ENCODE measurements around the gene SNUPN. TPM values are rescaled to one million over a fixed set of nuclear protein-coding genes. Genes with fewer than 3 reads are reported as not detected.
"Not testable (repeated sequence)": the region's sequence is repeated elsewhere in the genome, so short reads cannot be mapped to it uniquely, and the experiment has no call there.

Gene SNUPN
- total and polyA plus RNA-seq, 3 donors from 2014 or later: 37.0 to 97.5 (median 44.6) TPM

DNA sequence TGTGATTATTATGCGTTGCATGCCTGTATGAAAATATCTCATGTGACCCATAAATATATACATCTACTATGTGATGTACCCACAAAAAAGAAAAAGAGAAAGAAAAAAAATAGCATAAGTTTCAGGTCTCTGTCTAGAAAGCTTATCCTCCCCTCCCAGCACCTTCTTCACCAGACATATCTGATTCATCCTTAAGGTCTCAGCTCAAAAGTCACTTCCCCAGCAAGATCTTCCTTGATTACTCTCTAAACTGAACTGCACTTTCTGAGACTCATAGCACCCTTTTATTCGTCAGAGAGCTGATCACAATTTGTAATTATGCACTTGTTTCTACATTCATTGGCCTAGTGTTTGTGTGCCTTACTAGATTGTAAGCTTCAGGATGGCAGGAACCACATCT is 35.3 kb downstream of the SNUPN start:
- TF ChIP-seq, protein P1, sequence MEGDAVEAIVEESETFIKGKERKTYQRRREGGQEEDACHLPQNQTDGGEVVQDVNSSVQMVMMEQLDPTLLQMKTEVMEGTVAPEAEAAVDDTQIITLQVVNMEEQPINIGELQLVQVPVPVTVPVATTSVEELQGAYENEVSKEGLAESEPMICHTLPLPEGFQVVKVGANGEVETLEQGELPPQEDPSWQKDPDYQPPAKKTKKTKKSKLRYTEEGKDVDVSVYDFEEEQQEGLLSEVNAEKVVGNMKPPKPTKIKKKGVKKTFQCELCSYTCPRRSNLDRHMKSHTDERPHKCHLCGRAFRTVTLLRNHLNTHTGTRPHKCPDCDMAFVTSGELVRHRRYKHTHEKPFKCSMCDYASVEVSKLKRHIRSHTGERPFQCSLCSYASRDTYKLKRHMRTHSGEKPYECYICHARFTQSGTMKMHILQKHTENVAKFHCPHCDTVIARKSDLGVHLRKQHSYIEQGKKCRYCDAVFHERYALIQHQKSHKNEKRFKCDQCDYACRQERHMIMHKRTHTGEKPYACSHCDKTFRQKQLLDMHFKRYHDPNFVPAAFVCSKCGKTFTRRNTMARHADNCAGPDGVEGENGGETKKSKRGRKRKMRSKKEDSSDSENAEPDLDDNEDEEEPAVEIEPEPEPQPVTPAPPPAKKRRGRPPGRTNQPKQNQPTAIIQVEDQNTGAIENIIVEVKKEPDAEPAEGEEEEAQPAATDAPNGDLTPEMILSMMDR (IDR thresholded peaks at IDR 0.05): no peak
- TF ChIP-seq POLR2A (IDR thresholded peaks at IDR 0.05): no peak
- H3K27me3 ChIP-seq: no peaks in the 10 kb centered on the region
- DNase-seq: no peak
- intact Hi-C loops (cut with DNase I; ENCODE audit: low total_unique reads): no loop called here
- 85 to 92% methylated on average over 2 of the region's 2 CpGs for WGBS, 2 donors
- no peak overlapping the region for H3K4me3 ChIP-seq
- no peaks in the 10 kb centered on the region for H3K36me3 ChIP-seq (ENCODE audit: low read depth, missing control alignments)
- H3K9me3 ChIP-seq: no peaks in the 10 kb centered on the region
- H3K27ac ChIP-seq: no peak overlapping the region
- H3K4me1 ChIP-seq: peaks cover 7% of the 10 kb centered on the region

- 93 to 95% methylated on average over 5 of the region's 5 CpGs for WGBS, 2 donors
- Histone ChIP-seq H3K36me3 (ENCODE audit: low read depth, missing control alignments) (no peaks in the 10 kb centered on the region), H3K27me3 (no peaks in the 10 kb centered on the region), H3K9me3 (no peaks in the 10 kb centered on the region), H3K4me3 (no peak overlapping the region), H3K27ac (no peak overlapping the region), H3K4me1 (peaks cover 7% of the 10 kb centered on the region)
- intact Hi-C loops (cut with DNase I; ENCODE audit: low total_unique reads): no loop called here
- no peak for TF ChIP-seq POLR2A (IDR thresholded peaks at IDR 0.05)
- TF ChIP-seq, protein P1 (IDR thresholded peaks at IDR 0.05): no peak
- no peak for DNase-seq
Observed at GRCh38 chr15:75589071-75589470, 36.5 kb downstream of the SNUPN start.

DNA sequence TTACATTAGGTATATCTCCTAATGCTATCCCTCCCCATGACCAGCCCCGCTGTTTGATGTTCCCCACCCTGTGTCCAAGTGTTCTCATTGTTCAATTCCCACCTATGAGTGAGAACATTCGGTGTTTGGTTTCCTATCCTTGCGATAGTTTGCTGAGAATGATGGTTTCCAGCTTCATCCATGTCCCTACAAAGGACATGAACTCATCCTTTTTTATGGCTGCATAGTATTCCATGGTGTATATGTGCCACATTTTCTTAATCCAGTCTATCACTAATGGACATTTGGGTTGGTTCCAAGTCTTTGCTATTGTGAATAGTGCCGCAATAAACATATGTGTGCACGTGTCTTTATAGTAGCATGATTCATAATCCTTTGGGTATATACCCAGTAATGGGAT is 39.1 kb downstream of the SNUPN start:
- H3K9me3 ChIP-seq; H3K4me3 ChIP-seq; H3K27ac ChIP-seq; H3K27me3 ChIP-seq; DNase-seq; intact Hi-C loops (cut with DNase I; ENCODE audit: low total_unique reads); H3K4me1 ChIP-seq; H3K36me3 ChIP-seq (ENCODE audit: low read depth, missing control alignments): not testable (repeated sequence)
- WGBS, 2 donors: 97 to 98% methylated on average over 5 of the region's 5 CpGs

DNA sequence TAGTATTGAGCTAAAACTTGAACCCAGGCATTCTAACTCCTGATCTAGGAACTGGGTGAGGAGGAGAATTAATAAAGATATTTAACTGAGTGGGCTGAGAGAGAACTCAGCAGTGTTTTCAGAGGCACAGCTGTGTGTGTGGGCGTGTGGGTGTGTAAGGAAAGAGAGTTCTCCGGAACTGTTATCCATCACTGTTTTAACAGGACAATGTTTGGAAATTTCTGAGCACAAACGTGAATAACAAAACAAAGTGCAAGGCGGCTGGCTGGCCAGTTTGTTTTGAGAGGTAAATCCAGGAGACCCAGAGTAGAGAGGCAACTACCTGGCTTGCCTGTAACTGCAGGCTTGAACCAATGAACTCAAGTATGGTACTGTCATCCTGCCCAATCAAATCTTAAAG is 41.4 kb downstream of the SNUPN start:
- no peak for DNase-seq
- Histone ChIP-seq H3K4me1 (peaks cover 4% of the 10 kb centered on the region), H3K27ac (no peak overlapping the region), H3K4me3 (no peak overlapping the region), H3K36me3 (ENCODE audit: low read depth, missing control alignments) (no peaks in the 10 kb centered on the region), H3K27me3 (no peaks in the 10 kb centered on the region), H3K9me3 (no peaks in the 10 kb centered on the region)
- 35 to 38% methylated on average over 4 of the region's 4 CpGs for WGBS, 2 donors
- intact Hi-C loops (cut with DNase I; ENCODE audit: low total_unique reads): no loop called here
- TF ChIP-seq, protein P1 (IDR thresholded peaks at IDR 0.05): no peak
- TF ChIP-seq POLR2A (IDR thresholded peaks at IDR 0.05): no peak

- no peaks in the 10 kb centered on the region for H3K27me3 ChIP-seq
- DNase-seq: no peak
- no peaks in the 10 kb centered on the region for H3K9me3 ChIP-seq
- H3K27ac ChIP-seq: no peak overlapping the region
- TF ChIP-seq, protein P1 (IDR thresholded peaks at IDR 0.05): no peak
- no peak for TF ChIP-seq POLR2A (IDR thresholded peaks at IDR 0.05)
- no peaks in the 10 kb centered on the region for H3K36me3 ChIP-seq (ENCODE audit: low read depth, missing control alignments)
- intact Hi-C loops (cut with DNase I; ENCODE audit: low total_unique reads): no loop called here
- 68 to 78% methylated on average over 5 of the region's 5 CpGs for WGBS, 2 donors
- peaks cover 4% of the 10 kb centered on the region for H3K4me1 ChIP-seq
- H3K4me3 ChIP-seq: no peak overlapping the region
Observed at GRCh38 chr15:75583701-75584100, 41.8 kb downstream of the SNUPN start.

- H3K4me3 ChIP-seq; H3K4me1 ChIP-seq; DNase-seq; intact Hi-C loops (cut with DNase I; ENCODE audit: low total_unique reads); H3K36me3 ChIP-seq (ENCODE audit: low read depth, missing control alignments); H3K27me3 ChIP-seq; H3K27ac ChIP-seq; H3K9me3 ChIP-seq: not testable (repeated sequence)
- WGBS, 2 donors: 95 to 98% methylated on average over 5 of the region's 5 CpGs
Observed at GRCh38 chr15:75582943-75583342, 42.6 kb downstream of the SNUPN start.

Data from testis (tissue), 3 donors.